NCI-H2196 (cell line): ENCODE data around the gene PDX1.
"Not testable (repeated sequence)": the region's sequence is repeated elsewhere in the genome, so short reads cannot be mapped to it uniquely, and the experiment has no call there.

Source experiments
- DNase-seq: peaks from one replicate; lab custom pipeline; 2025; ENCODE audit not compliant: unreplicated experiment; lab: John Stamatoyannopoulos, UW

Gene PDX1

DNA sequence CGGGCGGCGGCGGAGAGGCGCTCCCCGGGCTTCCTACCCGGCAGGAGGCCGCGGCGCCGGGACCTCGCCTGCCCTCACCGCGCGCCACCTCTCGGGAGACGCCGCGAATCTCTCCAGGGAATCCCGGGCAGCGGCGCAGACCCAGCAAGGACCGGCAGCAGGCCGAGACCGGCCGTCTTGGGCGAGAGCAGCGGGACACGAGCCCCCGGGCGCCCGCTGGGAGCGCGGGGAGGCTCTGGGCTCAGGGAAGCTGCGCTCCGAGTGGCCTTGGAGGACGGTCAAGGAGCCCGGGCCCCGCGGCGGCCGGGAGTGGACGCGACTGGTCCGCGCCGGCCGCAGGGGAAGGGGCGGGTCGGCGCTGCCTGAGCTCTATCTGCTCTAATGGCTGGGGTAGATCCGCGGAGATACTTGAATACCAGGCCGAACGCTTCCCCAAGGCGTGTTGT, 34.6 kb downstream of the PDX1 start:
- no peak for DNase-seq

DNA sequence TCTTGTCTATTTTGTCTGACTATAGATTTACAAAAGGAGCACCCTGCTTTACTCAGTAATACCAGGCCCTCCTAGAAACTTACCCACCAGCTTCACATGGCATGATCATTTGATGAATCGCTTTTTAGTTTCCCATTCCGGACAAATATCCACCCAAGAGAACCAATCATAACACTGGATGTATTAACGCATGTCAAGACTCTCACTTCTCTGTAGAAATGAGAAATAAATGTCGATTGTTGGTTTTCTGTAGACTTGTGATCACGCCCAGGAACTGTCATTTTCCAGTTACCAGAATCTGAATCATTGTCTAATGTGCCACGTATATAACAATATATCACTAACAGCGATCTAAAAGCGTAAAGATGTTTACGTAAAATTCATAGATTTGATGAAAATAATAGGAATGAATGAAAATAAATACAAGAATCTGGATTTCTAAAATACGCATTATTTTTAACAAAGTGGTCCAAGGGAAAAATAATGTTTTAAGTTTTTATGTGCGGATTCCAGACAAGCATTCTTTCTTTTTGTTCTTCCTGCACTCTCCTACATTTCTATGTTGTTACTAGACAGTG, 35.3 kb downstream of the PDX1 start:
- DNase-seq, result no peak

DNA sequence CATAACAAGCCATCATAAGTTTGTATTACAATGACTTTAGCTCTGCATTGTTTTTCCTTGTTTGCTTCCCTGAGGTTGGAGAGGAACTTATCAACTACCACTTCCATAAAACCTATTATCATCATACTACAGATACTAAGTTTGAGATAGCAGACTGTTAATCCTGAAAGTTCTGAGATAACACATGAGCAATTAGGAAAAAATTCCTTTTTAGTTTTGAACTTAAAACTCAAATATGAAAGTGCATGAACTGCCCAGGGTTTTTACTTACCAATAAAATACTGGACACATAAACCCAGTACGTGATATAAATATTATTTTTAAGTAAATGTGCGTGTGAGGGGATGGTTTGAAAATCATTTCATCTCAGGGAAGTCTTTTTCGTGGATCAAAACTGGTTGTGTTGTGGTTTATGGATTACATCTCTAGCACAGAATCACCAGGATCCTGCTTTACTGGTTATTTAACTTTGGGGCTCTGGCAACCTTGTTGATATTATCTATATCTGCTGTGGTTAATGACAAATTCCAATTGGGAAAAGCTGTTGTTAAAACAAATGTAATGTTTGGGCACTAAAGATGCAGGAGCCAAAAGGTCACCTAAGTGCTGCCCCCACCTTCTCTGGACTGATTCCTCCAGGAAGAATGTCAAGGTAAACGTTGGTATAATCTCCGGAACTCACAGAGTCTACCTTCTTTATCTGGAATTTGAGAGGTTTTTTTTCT, 36.9 kb downstream of the PDX1 start:
- no peak for DNase-seq

DNA sequence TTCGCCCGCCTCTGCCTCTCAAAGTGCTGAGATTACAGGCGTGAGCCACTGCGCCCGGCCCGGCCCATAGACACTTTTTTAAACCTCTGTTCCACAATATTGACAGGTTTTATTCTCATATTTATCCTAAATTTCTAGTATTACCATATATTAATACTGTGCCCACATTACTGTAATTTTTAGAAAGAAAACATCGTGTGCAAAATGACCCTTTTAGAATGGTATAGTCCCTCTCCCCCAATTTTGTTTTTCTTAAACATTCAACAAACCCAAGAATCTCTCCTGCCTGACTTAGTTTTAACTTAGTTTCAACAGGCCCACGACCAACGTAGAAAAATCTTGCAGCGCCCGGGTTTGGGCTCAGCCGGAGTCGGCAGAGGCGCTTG, 40.2 kb downstream of the PDX1 start:
- DNase-seq, result no peak

DNA sequence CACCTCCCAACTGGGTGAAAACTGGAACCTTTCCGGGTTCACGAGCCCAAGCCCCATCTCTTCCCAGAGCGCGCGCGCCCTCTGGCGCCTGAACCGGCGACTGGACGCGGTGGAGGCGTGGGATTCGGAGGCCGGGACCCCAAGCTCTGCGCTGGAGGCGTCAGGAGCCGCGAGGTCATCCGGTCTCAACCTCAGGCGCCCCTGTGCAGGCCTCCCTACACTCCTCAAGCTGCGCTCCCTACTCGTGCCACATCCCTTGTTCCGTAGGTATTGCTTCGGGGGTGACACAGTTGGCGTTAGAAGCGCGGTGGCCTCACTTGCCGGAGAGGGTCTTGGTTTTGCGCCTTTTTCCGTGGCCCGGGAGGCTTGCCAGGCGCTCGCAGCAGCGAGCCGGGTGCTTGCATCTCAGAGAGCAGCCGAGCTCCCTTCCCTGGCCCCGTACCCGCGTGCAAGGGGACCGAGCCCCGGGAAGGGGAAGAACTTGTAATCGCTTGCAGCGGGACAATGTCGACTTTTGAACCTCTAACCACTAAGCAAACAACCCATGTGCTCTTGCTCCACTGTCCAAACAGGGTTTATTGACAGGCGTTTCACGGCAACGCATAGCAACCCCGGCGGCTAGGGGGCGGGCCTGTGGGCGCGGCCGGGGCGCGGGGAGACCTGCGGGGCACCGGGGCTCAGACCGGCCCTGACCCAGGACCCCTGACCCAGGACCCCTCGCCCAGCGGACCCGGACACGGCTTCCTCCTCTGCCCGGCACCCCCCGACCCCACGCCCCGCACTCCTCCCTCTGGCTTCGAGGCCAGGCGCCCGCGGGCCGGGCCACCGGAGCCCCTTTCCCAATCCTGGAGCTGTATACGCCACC, 40.8 kb downstream of the PDX1 start:
- peak; percentile 74 for DNase-seq

DNA sequence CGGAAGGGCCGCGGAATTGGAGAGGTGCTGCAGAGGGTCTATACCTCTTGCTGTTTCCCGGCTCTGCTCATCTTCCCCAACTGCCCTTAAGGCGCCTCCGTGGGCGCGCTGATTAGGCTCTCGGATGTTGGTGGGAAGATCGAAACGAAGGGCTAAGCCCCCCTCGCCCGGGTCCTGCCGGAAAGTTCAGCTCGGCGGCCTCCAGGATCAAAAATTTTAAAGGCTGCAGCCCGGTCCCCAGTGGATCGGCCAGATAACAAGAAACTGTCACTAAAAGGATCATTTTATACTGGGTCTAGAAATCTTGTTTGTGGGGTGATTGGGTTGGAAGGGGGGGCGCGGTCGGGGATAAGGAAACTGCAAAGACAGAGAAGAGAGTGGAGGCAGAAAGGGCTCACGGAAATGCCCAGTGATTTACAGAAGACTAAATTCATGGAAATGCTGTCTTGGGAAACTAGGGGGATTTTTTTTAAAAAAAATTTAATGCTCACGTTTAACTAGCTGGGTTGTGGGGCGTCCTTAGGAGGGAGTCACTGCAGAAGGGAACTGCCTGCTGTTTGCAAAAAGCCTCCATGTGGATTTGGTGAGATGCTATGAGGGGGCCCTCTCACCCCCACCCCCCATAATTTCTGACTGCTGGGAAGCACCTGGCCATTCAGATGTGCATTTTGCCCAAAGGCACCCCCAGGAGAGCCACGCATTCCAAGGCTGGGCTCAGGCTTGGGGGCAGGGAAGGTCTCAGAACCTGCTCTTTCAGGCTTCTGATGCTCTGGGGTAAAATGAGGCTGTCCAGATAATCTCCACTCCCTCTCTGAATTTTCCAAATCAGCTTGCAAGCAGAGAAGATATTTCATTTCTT, 41.7 kb downstream of the PDX1 start:
- no peak for DNase-seq

DNA sequence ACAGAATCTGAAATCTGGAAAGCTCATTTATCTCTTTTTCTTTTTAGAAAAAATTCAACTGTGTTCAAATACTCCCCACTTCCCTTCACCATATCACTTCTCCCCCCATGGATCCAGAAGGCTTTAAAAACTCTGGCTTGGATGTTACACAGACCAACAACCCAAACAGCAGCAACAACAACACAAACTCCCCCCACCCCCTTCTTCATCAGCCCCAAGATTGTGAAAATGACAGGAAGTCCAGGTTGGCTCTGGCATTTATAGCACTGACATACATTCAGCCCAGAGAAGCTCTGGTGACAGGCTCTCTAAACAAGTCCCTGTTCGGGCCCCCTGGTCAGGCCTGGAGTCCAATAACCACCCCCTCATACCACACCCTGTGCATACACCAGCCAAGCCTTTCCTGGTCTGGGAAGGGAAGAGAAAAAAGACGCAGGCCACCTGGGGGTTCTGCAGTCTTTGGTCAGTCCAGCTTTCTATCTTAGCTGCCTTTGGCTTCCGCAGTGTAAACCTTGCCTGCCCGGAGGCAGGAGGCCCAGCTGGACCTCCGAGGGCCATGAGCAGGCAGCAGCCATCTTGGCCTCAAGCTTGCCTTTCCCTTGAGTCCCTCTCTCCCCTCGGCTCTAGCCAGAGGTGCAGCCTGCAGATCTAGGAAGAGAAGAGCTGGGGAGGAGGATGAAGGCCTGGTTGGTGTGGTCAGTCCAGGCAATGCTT, 42.5 kb downstream of the PDX1 start:
- DNase-seq, result no peak

DNA sequence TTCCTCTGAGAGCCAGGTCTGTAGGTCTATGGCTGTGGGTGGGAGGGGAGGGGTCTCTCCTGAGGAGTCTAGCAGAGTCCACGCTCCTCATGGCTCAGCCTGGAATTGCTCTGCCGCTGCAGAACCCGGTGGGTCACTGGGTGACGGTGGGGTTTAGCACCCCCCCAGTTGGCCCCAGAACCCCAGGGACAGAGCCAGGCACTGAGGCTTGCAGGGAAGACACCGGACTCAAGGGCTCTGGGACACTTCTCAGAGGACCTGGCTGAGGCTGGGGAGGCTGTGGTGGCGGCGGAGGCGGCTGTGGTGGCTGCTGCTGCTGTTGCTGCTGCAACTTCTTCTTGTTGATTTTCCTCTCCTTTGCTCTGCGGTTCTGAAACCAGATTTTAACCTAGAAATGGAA, 43.2 kb downstream of the PDX1 start:
- no peak for DNase-seq

DNA sequence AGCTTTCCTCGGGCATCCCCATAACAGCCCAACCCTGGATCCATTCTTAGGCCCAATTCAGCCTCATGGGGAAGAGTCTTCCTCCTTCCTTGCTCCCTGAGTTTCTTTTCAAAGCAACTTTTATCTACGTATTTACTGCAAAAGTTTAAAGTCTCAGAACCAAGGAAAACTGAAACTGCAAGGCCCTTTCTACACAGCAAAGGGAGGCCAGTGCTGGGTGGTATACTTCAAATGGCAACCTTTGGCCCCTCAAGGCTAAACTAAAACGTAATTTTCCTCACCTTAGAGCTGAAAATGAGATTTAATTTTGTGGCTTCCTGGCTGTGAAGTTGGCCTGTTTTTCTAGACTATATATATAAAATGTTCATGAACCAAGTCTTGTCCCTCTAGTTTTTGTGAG, 43.7 kb downstream of the PDX1 start:
- no peak for DNase-seq

DNA sequence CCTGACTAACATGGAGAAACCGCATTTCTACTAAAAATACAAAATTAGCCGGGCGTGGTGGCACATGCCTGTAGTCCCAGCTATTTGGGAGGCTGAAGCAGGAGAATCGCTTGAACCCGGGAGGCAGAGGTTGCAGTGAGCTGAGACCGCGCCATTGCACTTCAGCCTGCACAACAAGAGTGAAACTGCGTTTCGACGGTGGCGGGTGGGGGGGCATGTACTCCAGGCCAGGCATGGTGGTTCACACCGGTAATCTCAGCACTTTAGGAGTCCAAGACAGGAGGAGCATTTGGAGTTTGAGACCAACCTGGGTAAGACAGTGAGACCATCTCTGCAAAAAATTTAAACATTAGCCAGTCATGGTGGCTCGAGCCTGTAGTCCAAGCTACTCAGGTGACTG, 44.4 kb downstream of the PDX1 start:
- DNase-seq, result not testable (repeated sequence)

DNA sequence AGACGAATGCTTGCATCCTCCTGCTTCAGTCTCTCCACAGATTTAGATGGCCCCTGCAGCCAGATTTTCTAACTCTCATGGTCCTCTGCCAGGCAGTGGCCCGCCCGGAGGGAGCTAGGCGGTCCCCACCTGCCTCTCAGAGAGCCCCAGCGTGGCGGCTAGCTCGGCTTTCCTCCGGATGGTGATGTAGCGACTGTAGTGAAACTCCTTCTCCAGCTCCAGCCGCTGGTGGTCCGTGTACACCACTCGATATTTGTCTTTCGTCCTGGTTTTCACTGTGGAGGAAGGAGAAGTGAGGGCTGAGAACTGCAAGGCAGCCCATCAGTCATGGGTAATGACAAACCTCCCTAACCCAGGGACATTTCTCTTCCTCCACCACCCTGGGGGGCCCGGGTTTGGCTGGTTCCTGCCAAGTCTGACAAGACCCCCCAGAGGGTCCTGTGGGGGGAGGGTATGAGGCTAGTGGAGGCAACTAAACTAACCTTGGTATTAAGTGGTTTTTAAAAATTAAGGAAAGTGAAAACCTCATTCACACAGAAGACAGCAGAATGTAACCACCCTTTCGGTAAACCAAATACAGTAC, 45.0 kb downstream of the PDX1 start:
- no peak for DNase-seq

DNA sequence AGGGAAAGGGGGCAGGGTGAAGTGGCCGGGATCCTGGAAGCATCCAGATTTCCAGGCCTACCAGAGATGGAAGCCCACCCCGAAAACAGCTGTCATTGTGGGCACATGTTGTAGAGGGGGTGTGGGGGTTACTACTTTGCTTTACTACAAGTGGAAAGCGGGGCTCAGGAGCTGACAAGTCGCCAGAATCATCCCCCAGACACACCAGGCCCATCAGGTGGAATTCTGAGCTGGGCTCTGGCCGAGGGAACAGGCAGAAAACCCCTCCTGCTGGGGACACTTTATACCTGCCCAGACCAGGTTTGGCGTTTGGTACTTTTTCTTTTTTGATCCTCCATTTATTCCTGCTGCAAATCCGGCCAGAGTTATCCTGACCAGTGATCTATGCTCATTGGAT, 45.5 kb downstream of the PDX1 start:
- DNase-seq, result no peak

DNA sequence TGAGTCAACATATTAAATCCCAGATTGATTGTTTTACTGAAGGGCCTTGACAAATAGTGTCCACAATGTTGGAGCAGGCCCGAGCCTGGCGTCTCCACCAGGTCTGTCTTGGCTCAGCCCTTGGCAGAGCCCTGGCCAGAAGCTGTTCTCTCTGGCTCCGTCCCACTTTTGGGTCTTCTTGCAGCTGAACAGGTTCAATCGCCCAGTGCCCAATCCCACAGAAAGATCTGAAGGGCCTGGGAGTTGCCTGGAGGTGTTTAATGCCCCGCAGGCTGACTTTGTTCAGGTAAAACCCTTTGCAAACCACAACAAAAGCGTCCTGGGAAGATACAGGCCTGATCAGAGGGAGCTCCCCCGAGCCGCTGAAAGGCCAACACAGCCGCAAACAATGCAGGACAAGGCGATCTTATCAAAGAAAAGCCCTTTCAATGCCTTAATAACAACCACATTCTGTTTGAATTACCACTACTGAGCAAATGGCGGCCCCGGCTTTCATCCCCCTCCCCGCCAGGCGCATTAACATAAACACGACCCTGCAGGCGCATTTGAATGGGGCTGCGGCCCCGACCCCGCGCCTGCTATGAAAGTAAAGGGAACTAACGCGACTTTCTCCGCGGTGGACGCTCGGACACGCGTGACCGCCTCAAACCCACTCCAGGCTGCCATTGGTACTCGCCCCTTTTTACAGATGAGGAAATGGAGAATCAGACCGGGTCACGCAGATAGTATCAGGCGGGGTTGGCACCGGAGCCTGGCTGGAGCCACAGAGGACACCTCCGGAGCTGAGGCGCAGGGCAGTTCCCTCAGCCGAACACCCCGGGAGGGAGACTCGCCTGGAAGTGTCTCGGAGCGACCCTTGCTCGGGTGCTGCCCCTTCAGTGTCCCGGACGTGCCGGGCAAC, 46.2 kb downstream of the PDX1 start:
- DNase-seq, result no peak

DNA sequence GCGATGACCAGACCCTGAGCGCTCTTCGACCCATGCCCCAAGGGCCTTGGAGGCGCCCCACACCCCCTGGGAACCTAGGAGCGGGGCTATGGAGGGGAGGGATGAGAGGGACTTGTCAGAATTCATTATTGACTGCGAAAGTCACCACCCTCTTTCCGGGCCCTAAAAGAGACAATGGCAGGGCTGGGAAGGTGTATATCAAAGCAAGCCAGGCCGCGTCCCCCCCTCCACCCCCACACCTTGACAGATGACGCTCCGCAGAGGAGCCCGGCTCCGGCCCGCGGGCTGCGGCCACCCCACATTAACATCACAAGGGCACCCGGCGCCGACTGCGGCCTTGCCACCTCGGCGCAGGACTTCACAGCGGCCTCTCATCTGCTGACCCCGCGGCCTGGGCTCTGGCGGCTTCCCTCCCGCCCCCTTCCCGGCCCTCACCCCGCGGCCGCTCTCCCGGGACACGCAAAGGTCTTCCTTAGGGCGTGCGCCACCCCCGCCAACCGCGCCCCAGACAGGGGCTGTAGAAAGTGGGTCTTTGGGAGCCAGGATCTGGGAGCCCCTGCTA, 46.9 kb downstream of the PDX1 start:
- DNase-seq, result no peak

DNA sequence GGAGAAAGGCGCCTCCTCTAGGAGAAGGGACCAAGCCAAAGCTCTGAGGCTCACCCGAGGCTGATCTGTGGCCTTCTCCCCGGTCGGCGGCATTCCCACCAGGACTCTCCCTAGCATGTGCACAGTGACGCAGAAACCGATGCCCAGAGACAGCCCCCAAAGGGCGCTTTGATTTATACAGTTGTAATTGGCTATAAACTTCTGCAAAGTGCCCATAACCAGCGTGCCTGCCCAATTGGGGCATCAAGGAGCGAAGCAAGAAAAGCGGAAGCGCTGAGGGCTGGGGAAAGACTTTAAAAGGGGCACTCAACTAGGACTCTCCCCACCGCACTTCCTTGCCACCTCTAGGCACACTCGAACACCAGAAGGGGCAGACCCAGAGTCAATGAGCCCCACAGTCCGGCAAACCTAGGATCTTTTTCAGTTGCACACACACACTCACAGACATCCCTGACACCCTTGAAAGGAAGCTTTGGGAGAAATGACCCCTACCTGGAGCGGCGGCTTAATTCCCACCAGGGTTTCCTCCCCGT, 47.5 kb downstream of the PDX1 start:
- no peak for DNase-seq

DNA sequence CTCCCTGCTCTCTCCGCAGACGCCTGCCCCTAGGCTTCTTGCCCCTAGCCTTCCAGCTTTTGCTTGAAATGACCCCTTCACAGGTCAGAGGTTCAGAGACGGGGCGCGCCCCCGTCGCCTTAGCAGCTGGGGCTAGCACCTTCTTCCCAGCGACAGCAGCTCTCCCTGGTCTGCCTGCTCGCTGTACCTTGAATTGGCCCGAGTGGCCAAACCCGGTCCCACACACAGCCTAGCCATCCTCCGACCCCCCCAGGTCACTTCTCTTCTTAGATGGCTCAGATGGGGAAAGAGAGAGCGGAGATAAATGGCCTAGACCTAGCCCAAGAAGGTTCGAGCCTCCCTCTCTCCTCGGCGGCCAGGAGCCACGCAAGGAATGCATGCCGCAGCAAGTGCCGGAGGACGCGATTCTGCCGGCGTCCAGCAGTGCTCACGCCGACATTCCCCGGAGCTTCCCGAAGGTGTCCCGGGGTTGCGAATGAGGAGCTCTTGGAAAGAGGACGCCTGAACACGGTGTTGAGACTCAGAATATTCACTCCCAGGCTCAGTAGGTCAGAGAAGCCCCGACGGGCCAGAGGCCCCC, 48.0 kb downstream of the PDX1 start:
- DNase-seq, result no peak

DNA sequence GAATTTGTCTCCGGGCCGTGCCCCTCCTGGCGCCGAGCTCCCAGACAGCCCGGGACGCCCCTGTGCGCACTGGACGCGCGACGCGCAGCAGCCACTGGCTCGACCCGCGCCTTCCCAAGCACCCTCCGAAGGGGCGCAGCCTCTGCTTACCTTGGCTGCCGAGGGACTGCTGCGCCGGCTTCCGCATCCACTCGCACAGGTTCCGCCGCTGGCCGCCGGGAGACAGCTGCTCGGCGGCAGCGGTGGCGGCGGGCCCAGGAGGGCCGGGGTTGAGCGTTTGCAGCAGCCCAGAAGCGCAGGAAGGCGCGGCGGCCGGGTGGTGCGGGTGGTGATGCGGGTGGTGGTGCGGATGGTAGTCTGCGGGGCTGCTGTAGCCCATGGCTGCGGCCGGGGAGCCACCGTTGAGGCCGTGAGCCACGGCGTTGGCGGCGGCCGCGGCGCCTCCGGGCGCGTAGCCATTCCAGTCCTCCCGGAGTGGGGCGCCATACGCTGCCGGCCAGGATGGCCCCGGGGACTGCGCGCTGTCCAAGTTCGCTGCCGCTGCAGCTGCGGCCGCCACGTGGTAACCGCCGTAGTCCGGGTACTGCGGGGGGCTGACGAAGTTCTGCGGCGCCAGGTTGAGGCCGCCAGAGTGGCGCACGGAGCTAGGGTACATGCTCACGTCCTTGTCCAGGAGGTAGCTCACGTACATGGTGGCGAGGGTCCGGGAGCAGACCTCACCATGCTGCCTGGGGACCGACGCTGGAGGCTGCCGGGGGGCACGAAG, 48.7 kb downstream of the PDX1 start:
- DNase-seq, result peak; percentile 25
